CD4-positive, alpha-beta T cell treated with Interferon gamma for 1 hour (primary cell): Measurements from ENCODE around the gene PKN2.
"Not testable (repeated sequence)": the region's sequence is repeated elsewhere in the genome, so short reads cannot be mapped to it uniquely, and the experiment has no call there.

Experiments used
- DNase-seq: peaks from one replicate; pipeline ENCODE4 v3.0.0-alpha.2; 2020

Gene PKN2

DNA sequence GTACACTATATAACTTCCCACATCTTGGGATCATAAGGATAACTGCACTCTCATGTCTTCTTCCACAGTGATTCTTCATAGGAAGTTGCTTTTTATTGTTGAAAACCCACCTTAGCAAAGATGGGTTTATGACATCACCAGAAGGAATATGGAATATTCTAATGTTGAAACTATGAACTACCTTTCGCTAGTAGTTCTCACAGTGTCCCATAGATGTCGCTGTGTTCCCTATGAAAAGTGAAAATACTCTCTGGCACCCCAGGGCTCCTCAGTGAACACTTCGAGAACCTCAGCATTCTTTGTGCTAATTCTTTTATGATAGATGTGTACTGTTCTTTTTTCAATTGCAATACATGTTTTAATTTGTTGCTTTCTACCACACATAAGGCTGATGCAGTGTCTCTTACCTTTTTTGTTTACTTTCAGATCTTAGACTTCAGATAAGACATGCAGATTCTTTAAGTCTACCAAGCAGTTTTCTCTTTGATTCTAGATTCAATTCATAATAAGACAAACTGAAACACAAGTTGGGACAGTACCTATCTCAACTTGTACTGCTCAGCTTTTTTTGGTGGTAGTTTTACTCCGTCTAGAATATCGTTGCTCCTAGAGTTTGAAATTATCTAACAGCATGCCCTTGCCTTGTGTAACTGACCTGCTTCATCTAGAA, 116.4 kb downstream of the PKN2 start:
- DNase-seq: no peak

DNA sequence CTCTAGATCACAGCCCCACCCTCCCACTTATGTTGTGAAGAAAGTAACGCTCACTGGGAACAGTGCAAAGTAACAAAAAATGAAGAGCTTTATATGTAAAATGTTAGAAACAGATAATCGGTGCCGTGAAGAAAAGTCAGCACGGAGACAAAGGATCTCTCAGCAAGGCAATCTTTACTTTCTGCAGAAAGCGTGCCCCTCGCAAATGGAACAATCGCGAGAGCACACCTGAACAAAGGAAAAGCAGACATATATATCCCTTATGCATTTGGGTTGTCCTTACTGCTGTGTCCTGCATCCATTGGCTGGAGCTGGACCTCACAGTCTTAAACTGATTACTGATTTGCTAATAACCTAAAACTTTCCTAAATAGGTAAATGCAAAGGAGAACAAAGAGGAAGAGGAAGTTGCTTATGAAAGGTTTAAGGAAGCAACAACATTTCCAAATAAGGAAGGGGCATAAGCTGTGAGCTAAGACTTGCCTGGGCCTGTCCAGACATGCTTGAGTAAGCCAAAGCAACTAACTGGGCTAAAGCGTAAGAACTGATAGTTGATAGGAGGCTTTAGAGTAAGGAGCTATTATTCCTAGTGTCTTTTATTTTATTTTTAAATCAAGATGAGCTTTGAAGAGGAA, 117.6 kb downstream of the PKN2 start:
- no peak for DNase-seq

DNA sequence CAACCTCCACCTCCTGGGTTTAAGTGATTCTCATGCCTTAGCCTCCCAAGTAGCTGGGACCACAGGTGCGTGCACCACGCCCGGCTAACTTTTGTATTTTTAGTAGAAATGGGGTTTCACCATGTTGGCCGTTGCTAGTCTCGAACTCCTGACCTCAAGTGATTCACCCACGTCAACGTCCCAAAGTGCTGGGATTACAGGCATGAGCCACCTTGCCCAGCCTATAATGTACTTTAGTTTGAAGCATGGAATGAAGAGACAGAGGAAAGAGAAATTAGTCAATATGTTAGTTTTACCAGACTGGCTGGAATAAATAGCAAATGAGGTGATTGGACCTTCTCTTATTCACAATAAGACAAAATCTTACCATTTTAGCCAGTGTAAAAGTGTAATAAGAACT, 118.3 kb downstream of the PKN2 start:
- no peak for DNase-seq

DNA sequence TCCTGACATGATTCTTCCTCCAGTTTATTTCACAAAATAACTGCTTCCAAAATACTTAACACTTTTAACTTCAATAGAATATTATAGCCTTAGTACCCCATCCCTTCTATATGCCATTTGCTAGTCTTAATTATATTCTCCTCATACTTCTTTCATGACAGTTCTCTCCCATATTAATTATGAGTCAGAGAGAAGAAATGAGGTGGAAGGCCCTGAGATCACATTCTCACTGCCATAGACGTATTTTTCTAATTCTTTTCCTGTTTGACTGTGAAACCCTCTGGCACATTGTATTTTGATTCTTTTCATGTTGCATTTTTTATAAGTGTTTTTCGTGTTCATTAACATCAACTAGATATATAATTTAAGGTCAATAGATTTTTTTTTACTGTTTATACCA, 118.9 kb downstream of the PKN2 start:
- no peak for DNase-seq

DNA sequence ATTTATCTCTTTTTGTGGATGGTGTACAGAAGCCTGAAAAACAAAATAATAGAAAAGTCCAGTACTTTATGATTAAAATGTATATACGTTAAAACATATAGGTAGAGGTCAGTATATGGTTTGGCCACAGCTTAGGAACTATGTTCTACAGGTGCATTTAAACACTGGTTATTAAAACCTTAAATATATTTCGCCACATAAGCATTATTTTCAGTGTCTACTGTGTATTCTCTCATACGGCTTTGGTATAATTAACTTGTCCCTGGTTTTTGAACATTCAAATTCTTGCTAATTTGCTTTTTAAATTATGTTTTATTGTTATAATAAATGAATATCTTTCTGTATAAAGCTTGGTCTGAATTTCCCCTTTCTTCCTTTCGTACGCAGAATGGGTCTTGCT, 119.4 kb downstream of the PKN2 start:
- DNase-seq: no peak

DNA sequence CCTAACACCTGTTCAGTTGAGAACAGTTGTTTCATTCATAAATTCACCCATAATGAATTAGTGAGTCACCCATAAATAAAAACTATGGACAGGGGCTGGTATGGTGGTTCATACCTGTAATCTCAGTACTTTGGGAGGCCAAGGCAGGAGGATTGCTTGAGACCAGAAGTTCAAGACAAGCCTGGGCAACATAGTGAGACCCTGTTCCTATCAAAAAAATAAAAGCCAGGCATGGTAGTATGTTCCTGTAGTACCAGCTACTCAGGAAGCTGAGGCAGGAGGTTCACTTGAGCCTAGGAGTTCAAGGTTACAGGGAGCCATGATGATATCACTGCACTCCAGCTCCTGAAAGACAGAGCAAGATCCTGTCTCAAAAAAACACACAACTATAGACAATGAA, 128.3 kb downstream of the PKN2 start:
- DNase-seq: no peak

DNA sequence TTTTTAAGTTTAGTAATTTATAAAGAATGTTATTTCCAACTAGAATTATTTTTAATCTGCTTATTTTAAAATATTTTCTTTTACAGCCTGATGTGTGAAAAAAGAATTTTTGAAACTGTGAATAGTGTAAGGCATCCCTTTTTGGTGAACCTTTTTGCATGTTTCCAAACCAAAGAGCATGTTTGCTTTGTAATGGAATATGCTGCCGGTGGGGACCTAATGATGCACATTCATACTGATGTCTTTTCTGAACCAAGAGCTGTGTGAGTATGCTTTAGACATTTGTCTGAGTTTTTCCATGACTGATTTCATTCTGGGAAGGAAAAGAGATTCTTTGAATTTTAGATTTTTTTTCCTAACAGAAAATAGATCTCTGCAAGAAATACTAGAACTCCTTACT, 129.4 kb downstream of the PKN2 start:
- no peak for DNase-seq

DNA sequence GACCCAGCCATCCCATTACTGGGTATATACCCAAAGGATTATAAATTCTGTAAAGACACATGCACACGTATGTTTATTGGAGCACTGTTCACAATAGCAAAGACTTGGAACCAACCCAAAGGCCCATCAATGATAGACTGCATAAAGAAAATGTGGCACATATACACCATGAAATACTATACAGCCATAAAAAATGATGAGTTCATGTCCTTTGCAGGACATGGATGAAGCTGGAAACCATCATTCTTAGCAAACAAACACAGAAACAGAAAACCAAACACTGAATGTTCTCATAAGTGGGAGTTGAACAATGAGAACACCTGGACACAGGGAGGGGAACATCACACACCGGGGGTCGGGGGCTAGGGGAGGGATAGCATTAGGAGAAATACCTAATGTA, 135.6 kb downstream of the PKN2 start:
- DNase-seq: not testable (repeated sequence)

DNA sequence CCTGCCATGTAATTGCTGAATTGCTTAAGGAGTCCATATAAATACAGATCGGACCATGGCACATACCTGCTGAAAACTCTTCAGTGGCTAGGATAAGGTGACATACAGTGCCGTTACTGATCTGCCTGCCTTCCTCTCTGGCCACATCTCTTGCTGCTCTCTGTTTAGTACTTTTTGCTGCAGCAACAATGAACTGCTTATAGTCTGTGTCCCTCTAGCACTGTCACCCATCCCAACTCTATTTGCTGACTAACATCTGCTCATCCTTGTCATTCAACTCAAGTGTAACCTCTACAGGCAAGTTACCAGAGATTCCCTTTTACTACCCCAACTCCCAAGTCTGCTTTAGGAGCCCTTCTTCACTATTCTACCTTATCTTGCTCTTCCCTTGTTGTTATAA, 141.6 kb downstream of the PKN2 start:
- no peak for DNase-seq

DNA sequence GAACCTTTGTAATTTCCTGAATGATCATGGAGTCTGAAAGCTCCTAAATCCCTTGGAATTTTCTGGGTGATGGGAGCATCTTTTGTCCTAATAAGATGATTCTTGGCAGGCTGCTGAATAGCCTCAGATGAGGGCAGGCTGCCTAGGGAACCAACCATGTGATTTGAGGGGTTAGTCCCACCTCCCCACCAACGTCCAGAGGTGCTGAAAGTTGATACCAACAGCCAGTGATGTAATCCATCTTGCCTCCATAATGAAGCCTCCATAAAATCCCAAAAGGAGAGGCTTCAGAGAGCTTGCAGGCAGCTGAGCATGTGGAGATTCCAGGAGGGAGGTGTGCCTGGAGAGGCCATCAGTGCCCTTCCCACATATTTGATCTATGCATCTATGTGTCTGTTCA, 163.6 kb downstream of the PKN2 start:
- no peak for DNase-seq

DNA sequence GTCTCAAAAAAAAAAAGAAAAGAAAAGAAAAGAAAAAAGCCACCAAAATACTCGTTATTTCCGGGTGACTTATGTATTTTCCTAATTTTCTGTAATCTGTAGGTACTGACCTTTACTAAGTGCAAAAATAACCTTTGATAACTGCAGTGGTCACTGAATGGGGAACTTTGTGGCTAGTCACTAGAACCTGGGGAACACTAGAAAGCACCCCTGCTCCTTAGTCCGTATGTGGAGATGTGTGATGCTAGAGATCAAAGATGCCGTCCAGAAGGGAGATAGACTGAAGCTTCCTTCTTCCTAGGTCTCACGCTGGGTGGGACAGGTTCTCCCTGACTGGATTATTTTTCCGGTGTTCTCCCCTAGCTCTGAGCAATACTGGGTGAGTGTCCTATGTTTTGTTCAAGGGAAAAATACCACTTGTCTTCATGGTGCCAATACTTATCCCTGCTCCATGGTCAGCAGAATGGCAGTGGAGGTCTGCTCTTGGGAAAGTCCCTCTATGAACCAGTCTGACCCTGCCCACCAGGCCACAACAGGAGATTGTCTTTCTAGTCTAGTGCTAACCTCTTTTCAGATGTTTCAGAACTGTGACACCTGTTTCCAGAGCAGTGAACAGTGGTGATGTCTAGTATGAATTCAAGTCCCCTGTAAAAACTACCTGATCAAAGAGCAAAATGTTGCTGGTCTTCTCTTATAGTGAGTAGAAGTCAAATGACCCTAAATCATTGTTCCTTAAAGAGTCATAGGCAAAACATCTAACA, 167.4 kb downstream of the PKN2 start:
- DNase-seq: no peak

DNA sequence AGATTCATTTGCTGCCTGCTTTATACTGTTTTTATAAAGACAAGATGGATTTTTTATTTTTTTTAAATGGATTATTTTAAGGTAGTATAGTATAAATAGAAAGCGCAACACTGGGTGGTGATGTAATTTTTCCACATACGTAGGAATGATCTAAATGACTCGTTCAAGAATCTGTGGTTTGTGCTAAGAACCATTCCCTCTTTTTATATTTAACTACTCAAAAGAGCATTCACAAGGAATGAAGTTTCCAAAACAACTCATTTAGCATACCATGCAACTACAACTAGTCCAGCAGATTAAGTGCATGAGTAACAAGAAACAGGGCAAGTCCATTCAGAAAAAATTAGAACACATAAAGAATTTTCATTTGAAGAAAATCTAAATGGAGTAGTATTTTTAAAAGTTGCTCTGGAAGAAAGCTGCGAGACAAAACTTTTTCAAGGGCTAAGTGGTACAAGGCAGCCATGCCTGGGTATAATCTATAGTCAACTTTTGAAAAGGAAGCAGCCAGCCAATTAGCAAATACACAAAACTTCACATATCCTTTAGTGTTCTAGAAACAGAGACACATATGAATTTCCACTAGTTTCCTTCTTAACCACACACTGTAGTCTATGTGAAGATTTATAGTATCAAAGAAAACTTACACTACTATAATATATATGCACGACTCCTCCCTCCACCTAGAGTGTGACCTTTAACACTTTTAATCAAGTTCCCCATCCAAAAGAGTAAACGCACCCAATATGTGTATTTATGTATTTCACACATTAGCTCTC, 183.9 kb downstream of the PKN2 start:
- no peak for DNase-seq

DNA sequence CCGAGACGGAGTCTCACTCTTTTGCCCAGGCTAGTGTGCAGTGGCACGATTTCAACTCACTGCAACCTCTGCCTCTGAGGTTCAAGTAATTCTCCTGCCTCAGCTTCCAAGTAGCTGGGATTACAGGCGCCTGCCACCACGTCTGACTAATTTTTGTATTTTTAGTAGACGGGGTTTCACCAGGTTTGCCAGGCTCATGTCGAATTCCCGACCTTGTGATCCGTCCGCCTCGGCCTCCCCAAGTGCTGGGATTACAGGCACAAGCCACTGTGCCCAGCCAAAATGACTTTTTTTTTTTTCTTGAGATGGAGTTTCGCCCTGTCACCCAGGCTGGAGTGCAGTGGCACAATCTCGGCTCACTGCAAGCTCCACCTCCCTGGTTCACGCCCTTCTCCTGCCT, 185.6 kb downstream of the PKN2 start:
- not testable (repeated sequence) for DNase-seq

DNA sequence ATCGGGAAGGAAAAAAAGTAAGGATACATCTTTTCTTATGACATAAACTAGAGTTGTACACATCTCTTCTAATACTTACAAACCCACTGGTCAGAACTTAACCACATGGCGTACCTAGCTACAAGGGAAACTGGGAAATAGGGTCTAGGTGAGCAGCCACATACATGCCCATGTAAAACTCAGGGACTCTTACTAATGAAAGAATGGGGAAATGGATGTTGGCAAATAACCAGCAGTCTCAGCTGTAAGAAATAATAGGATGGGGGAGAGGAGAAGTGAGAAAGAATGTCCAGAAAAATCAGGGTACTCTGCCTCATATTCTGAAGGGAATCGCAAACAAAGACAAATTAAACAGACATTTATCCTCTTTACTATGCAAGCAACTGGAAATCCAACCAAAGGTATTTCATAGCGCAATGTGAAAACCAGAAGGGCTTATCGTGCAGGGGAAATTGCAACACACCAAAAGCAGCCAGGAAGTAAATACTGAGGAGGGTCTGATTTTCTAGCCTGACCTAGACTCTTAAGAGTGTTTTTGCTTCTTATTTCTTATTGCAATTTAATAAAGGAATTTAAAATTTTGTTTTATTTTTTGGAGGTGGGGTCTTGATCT, 189.8 kb downstream of the PKN2 start:
- DNase-seq: no peak

DNA sequence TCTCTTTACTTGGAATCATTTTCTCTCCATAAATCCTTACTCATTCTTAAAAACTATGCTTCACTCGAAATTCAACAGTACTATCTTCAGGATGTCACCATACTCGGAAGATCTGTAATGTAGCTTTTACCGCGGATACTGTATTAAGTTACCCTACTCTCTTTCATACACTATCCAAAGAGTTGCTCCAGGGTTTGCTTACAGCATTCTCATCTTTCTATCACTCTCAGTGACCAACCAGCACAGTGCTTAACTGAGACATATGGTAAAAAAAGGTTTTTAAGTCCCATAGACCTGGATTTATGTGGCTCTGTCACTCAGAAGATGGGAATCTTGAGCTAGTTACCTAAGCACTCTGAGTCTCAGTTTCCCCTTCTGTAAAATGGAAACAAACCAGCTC, 191.5 kb downstream of the PKN2 start:
- DNase-seq: no peak

DNA sequence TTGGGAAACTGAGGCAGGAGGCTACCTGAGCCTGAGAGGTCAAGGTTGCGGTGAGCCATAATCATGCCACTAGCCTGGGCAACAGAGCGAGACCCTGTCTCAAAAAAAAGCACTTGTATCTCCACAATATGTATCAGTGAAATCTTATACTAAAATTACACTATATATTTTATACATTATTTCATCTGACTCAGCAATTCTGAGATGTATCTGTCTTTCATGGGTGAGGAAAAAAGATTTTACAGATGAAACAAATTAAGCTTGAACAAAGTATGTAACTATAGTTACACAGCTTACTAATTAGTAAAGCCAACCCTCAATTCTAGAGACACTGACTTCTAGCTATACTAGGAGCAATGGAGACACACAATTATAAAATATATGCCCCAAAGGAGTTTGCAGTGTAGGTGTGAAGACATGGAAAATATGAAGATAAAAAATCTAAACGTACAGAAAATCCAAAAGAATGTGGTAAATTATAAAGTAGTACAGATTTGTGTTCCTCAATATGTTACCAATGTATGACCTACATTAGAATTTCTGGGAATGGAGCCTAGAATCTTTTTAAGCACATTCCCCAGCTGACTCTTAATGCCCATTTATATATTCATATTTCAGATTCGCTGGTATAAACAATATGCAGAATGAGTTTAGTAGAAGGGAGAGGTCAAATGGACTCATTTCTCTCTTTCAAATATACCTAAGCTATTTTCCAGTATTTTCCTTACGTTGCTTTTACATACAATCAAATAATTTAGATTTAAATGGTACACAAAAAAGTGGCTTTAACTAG, 192.7 kb downstream of the PKN2 start:
- no peak for DNase-seq

DNA sequence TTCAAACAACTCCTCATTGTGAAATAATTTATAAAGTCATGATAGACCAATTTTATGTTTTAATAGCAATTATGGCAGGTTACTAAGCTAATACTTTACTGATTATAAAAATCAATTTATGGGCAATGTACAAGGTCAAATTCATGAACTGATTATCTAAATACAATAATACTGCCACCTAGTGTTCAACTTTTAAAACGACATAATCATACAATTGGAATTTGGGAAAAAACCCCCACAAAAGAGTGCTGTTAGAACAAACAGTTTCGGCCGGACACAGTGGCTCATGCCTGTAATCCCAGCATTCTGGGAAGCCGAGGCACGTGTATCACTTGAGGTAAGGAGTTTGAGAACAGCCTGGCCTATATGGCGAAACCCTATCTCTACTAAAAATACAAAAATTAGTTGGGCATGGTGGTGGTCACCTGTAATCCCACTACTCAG, 193.3 kb downstream of the PKN2 start:
- DNase-seq: no peak

DNA sequence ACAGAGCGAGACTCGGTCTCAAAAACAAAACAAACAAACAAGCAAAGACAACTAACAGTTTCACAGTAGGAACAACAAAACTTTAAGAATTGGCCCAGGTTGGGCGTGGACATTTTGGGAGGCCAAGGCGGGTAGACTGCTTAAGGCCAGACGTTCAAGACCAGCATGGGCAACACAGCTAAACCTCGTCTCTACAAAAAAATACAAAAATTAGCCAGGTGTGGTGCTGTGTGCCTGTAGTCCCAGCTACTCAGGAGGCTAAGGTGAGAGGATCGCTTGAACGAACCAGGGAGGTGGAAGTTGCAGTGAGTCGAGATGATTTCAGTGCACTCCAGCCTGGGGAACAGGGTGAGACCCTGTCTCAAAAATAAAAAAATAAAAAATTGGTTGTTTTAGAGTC, 193.8 kb downstream of the PKN2 start:
- no peak for DNase-seq

DNA sequence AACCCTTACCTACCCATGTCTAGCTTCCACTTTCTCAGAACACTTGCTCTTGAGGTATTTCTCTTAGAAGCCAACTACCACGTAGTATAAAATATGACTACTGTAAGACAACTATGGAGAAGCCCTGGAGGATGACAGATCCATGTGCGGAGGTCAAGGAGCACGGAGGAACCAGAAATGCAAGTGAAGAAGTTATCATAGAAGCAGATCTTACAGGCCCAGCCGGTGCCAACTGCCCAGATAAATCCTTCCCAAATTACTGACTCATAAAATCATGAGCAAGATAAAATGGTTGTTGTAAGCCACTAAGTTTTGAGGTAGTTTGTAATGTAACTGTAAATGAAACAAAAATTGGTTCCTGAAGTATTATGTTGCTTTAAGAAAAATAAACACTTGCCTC, 194.7 kb downstream of the PKN2 start:
- DNase-seq: no peak

DNA sequence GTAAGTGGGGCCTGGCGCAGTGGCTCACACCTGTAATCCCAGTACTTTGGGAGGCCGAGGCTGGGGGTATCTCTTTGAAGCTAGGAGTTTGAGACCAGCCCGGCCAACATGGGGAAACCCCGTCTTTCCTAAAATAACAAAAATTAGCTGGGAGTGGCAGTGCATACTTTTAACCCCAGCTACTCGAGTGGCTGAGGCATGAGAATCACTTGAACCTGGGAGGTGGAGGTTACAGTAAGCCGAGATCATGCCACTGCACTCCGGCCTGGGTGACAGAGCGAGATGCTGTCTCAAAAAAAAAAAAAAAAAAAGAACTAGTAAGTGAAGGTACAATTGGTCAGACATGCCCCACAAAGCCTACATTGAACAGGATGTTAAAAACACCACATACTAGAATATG, 196.6 kb downstream of the PKN2 start:
- DNase-seq: not testable (repeated sequence)

DNA sequence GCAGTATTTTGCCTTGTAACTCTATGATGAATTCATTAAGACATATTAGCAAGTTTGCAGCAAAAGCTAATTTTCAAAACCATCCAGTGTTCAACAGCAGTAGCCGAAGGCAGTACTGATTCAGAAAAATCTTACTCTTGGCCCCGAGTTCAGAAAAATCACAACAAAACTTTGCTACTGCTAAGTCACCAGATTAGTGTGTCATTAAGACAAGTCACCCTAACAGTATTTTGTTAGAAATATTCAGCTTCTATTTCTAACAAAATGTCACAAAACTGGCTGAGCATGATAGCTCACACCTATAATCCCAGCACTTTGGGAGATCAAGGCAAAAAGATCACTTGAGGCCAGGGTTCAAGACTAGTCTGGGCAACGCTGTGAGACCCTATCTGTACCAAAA, 199.1 kb downstream of the PKN2 start:
- no peak for DNase-seq
